WERI-Rb-1 (cell line): ENCODE measurements around the gene CD177.
A peak's percentile ranks its signal among the peaks of the same experiment; 100 is the strongest.
"Not testable (repeated sequence)": the region's sequence is repeated elsewhere in the genome, so short reads cannot be mapped to it uniquely, and the experiment has no call there.

ENCODE experiments used
- DNase-seq: peaks from one replicate; pipeline ENCODE4 v3.0.0-alpha.2; 2020
- H3K27ac ChIP-seq: fragments of 250-450 bp; sonication (Bioruptor Pico); 2 replicates; pipeline ENCODE4 v1.5.1; 2020; ENCODE audit warnings: mild to moderate bottlenecking, moderate library complexity
- H3K27me3 ChIP-seq: fragments of 250-450 bp; sonication (Bioruptor Pico); 2 replicates; pipeline ENCODE4 v1.5.1; 2021; ENCODE audit warnings: mild to moderate bottlenecking, low read depth, moderate library complexity; ENCODE audit not compliant: insufficient read depth, severe bottlenecking
- H3K36me3 ChIP-seq: fragments of 250-450 bp; sonication (Bioruptor Pico); 2 replicates; pipeline ENCODE4 v1.5.1; 2020; ENCODE audit warnings: mild to moderate bottlenecking, moderate library complexity
- H3K4me3 ChIP-seq: 2 replicates; pipeline ENCODE4 v1.5.1; 2011; ENCODE audit warnings: low read depth, mild to moderate bottlenecking, control low read depth, low read length
- H3K9me3 ChIP-seq: fragments of 250-450 bp; sonication (Bioruptor Pico); 2 replicates; pipeline ENCODE4 v1.5.1; 2021; ENCODE audit warnings: mild to moderate bottlenecking, moderate library complexity; ENCODE audit not compliant: severe bottlenecking
- TF ChIP-seq, protein P1 (sequence below): IDR thresholded peaks from 2 replicates; pipeline ENCODE4 v1.5.1; 2011; ENCODE audit warnings: low read depth, mild to moderate bottlenecking, control low read depth, inconsistent platforms, low read length

The CD177 gene

DNA sequence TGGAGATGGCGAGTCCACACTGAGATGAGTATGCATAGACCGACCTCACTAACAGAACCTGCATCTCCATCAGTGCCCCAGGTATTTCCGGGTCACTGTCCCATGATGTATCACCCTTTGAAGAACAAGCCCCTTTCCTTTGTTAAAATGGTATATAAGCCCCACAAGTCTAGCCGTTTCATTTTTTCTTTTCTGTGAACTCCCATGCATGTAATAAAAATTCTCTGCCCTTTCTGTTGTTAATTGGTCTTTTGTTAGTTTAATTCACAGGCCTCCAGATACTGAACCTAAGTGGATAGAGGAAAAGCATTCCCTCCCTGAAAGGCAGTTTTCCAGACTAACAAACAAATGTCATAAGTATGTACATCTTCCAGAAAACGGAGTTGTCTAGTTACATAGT lies 15.0 kb upstream of the CD177 start:
- no peaks in the 10 kb centered on the region for H3K9me3 ChIP-seq
- no peak for DNase-seq
- no peak overlapping the region for H3K27ac ChIP-seq
- no peak overlapping the region for H3K4me3 ChIP-seq
- no peaks in the 10 kb centered on the region for H3K27me3 ChIP-seq
- TF ChIP-seq, protein P1, sequence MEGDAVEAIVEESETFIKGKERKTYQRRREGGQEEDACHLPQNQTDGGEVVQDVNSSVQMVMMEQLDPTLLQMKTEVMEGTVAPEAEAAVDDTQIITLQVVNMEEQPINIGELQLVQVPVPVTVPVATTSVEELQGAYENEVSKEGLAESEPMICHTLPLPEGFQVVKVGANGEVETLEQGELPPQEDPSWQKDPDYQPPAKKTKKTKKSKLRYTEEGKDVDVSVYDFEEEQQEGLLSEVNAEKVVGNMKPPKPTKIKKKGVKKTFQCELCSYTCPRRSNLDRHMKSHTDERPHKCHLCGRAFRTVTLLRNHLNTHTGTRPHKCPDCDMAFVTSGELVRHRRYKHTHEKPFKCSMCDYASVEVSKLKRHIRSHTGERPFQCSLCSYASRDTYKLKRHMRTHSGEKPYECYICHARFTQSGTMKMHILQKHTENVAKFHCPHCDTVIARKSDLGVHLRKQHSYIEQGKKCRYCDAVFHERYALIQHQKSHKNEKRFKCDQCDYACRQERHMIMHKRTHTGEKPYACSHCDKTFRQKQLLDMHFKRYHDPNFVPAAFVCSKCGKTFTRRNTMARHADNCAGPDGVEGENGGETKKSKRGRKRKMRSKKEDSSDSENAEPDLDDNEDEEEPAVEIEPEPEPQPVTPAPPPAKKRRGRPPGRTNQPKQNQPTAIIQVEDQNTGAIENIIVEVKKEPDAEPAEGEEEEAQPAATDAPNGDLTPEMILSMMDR, result no peak
- H3K36me3 ChIP-seq, result no peaks in the 10 kb centered on the region

DNA sequence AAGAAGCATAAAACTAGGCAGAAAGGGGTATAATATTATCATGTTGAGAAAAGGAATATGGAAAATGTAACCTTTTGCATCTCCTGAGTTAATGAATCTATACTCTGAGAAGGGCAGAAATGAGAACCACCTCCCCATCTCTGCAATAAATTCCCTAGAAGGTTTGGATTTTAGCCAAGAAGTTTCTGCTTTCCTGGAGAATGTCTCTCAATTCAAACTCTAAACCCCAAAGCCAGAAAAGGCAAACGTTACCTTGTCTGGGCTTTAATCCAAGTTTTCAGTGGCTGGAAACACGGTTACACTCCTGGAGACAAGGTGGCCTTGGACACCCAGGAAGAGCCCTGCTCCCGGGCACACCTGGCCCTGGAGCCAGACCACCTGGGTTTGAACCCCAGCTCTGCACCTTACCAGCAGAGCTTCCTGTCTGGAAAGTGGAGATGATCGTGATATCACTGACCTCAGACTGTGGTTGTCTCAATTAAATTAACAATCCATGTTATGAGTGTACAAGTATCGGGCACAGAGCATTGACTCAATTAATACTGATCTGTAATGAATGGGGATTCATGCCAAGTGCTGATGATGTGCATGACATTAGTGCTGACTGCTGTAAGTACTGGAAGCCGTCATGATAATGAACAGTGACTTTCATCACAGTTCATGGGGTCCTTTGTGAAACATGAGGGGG lies 14.1 kb upstream of the CD177 start:
- not testable (repeated sequence) for H3K4me3 ChIP-seq, DNase-seq, H3K9me3 ChIP-seq, H3K27ac ChIP-seq, H3K27me3 ChIP-seq, H3K36me3 ChIP-seq

DNA sequence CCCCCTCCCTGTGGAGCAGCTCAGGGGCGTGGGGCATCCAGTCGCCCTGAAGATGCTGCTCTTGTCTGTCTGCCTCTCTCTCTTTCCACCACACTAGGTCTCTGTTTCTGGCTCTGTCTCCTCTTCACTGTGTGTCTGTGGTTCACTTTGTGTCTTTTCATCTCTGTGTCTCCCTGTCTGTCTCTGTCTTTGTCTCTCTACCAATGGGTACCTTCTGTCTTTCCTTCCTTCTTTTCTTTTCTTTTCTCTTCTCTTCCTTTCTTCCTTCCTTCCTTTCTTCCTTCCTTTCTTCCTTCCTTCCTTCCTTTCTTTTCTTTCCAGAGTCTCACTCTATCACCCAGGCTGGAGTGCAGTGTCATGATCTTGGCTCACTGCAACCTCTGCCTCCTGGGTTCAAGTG lies 13.4 kb upstream of the CD177 start:
- not testable (repeated sequence) for H3K27ac ChIP-seq, H3K4me3 ChIP-seq, H3K36me3 ChIP-seq, H3K27me3 ChIP-seq, H3K9me3 ChIP-seq, DNase-seq

- not testable (repeated sequence) for H3K9me3 ChIP-seq, H3K27ac ChIP-seq, H3K4me3 ChIP-seq
Measured at GRCh38 chr19:43341098-43341497, 12.4 kb upstream of the CD177 start.

DNA sequence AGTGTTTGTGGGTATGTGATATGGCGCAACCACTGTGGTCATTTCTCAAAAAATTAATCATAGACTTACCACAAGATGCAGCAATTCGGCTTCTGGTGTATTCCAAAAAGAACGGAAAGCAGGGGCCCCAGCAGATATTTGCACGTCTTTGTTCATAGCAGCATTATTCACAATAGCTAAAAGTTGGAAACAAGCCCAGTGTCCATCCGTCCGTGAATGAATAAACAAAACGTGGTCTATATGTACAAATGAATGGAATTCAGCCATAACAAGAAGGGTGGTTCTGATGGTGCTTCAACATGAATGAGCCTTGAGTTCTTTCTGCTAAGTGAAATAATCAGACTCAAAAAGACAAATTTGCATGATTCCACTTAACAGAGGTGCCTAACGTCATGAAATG lies 11.4 kb upstream of the CD177 start:
- not testable (repeated sequence) for H3K27ac ChIP-seq, DNase-seq, H3K9me3 ChIP-seq, H3K27me3 ChIP-seq, H3K36me3 ChIP-seq, H3K4me3 ChIP-seq

More at GRCh38 chr19:43341098-43341497, 12.4 kb upstream of the CD177 start:
- H3K27me3 ChIP-seq, H3K36me3 ChIP-seq, DNase-seq: not testable (repeated sequence)

DNA sequence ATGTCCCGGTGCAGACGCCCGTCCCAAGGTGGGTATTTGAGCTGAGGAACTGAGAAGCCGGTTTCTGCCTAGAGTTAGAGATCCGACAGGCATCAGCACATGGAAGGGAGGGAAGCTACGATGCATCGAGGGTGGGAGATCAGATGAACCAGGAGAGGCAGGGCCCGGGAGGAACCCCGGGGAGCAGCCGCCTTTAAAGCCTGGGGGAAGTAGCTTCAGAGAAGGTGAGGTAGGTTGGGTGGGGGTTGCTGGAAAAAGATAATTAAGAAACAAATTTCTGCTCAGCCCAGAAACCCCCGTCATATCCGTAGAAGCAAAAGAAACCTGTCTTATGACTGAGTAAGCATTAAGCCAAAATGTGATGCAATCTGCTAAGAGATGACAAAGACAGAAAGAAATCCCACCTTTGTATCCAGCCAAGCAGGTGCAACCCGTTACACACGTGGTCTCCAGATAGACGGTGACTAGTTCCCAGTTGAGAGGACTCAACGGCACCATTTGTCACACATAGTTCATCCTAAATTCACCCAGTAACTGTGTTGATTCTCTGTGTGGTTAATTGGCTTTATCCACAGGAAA lies 9.1 kb upstream of the CD177 start:
- not testable (repeated sequence) for DNase-seq, H3K9me3 ChIP-seq, H3K4me3 ChIP-seq, H3K36me3 ChIP-seq, H3K27me3 ChIP-seq, H3K27ac ChIP-seq

GRCh38 chr19:43349813-43350212 lies 3.7 kb upstream of the CD177 start:
- not testable (repeated sequence) for H3K36me3 ChIP-seq, H3K9me3 ChIP-seq, H3K4me3 ChIP-seq, H3K27me3 ChIP-seq, DNase-seq, H3K27ac ChIP-seq

DNA sequence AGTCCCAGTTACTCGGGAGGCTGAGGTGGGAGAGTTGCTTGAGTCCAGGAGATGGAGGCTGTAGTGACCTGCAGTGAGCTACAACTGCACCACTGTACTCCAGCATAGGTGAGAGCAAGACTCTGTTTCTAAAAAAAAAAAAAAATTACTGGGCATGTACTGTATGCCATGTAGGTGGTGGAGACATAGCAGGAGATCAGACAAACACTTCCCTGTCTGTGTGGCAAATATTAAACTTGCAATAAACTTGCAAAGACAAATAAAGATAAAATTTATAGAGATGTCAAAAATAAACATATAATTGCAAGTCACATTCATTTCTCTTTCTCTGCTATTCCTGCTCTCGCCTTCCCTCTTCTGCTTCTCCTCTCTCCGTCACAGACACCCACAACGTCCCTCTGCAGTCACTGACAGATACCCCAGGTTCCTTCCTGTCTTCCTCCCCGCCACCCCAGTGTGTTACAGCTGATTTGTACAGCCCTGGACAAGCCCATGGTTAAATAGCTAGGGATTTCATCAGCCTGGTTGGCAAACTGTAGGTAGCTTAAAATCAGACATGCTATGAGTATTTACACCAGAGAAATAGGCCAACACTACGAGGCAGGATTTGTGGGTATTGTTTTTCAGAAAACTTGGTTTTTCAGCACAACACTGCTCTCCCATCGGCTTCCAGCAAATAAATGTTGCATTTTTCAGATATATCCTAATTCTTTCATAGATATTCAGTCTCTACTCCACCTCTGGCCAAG lies 1.3 kb upstream of the CD177 start:
- H3K27me3 ChIP-seq, result no peaks in the 10 kb centered on the region
- no peaks in the 10 kb centered on the region for H3K36me3 ChIP-seq
- DNase-seq, result no peak
- H3K9me3 ChIP-seq, result no peaks in the 10 kb centered on the region
- no peak overlapping the region for H3K4me3 ChIP-seq
- TF ChIP-seq, protein P1, result no peak
- peak overlapping the region; percentile 3; the same call in 1 of the 2 replicates for H3K27ac ChIP-seq

DNA sequence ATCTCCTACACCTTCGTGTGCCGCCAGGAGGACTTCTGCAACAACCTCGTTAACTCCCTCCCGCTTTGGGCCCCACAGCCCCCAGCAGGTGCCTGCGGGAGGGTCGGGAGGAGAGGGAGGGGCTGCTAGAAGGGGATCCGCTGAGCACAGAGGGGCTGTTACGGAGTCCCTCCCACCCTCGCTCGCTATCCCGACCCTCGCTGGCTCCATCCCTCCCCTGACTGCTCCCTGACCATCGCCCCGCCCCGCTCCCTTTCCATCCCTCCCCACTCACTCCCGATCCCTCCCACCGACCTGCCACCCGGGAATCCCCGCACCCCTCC lies 780 bp downstream of the CD177 start:
- TF ChIP-seq, protein P1, result no peak
- Histone ChIP-seq H3K4me3 (peak overlapping the region; percentile 48), H3K9me3 (no peaks in the 10 kb centered on the region), H3K27ac (peak overlapping the region; percentile 48), H3K36me3 (no peaks in the 10 kb centered on the region), H3K27me3 (no peaks in the 10 kb centered on the region)
- DNase-seq, result peak; percentile 69

DNA sequence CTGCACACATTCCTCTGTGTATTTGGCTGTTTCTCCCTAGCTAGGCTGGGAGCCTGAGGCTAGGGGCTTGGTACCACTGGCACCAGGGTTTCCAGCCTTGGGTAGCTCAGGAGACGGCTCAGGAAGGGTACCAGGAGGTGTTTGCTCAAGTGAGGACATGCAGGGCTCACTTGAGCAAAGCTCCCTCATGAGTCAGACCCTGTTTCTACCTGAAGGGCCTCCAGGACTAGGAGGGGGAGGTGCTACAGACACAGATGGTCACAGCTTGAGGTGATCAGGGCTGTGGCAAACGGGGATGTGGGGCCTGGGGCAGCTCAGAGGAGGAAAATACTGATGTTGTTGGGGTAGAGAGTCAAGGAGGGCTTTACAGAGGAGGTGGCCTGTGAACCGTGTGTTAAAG lies 3.3 kb downstream of the CD177 start:
- not testable (repeated sequence) for H3K4me3 ChIP-seq, H3K9me3 ChIP-seq, H3K27me3 ChIP-seq, H3K27ac ChIP-seq, H3K36me3 ChIP-seq, DNase-seq
